ENCODE results near the gene TMEM94.

DNA sequence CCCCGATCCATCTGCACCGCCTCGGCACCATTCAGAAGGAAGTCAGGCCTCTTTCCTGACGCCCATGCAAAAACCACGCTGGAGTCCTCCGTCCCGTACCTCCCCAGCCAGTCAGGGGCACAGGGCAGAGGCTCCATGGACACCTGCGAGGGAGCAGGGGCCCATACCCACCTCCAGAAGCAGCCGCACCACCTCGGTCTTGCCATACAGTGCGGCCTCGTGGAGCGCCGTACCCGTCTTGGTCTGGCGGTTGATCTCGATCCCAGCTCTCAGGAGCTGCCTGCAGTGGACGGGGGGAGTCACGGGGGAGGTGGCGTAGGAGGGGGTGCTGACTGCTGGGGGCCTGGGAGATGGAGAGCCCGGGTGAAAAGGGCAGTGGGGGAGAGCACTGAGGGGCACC lies 49.7 kb downstream of the TMEM94 start:
- TF ChIP-seq, protein P1, sequence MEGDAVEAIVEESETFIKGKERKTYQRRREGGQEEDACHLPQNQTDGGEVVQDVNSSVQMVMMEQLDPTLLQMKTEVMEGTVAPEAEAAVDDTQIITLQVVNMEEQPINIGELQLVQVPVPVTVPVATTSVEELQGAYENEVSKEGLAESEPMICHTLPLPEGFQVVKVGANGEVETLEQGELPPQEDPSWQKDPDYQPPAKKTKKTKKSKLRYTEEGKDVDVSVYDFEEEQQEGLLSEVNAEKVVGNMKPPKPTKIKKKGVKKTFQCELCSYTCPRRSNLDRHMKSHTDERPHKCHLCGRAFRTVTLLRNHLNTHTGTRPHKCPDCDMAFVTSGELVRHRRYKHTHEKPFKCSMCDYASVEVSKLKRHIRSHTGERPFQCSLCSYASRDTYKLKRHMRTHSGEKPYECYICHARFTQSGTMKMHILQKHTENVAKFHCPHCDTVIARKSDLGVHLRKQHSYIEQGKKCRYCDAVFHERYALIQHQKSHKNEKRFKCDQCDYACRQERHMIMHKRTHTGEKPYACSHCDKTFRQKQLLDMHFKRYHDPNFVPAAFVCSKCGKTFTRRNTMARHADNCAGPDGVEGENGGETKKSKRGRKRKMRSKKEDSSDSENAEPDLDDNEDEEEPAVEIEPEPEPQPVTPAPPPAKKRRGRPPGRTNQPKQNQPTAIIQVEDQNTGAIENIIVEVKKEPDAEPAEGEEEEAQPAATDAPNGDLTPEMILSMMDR (IDR thresholded peaks at IDR 0.05; ENCODE audit: low read length): no peak
- no peak for TF ChIP-seq EZH2phosphoT487 (IDR thresholded peaks at IDR 0.05; ENCODE audit: low read length)

Measured in MM.1S (cell line).